ENCODE measurements around the gene PDZK1.
A peak's percentile ranks its signal among the peaks of the same experiment; 100 is the strongest.

Gene PDZK1

GRCh38 chr1:145717833-145718232 lies 10.7 kb upstream of the PDZK1 start:
- TF ChIP-seq ZBTB7A (IDR thresholded peaks at IDR 0.05; ENCODE audit: low read depth) = no peak
- TF ChIP-seq CEBPB (IDR thresholded peaks at IDR 0.05) = no peak
- no peak for TF ChIP-seq TAF1 (IDR thresholded peaks at IDR 0.05; ENCODE audit: low read depth)
- no peak for TF ChIP-seq EP300 (IDR thresholded peaks at IDR 0.05; ENCODE audit: borderline replicate concordance)
- TF ChIP-seq EGR1 (IDR thresholded peaks at IDR 0.05) = no peak
- no peak for TF ChIP-seq FOXM1 (IDR thresholded peaks at IDR 0.05; ENCODE audit: borderline replicate concordance, low read depth)
- TF ChIP-seq YY1 (IDR thresholded peaks at IDR 0.05; ENCODE audit: low read depth) = no peak
- TF ChIP-seq MAX (IDR thresholded peaks at IDR 0.05) = no peak
- TF ChIP-seq NFIC (IDR thresholded peaks at IDR 0.05) = no peak
- no peak for TF ChIP-seq RAD21 (IDR thresholded peaks at IDR 0.05; ENCODE audit: low read depth)
- TF ChIP-seq, protein P1, sequence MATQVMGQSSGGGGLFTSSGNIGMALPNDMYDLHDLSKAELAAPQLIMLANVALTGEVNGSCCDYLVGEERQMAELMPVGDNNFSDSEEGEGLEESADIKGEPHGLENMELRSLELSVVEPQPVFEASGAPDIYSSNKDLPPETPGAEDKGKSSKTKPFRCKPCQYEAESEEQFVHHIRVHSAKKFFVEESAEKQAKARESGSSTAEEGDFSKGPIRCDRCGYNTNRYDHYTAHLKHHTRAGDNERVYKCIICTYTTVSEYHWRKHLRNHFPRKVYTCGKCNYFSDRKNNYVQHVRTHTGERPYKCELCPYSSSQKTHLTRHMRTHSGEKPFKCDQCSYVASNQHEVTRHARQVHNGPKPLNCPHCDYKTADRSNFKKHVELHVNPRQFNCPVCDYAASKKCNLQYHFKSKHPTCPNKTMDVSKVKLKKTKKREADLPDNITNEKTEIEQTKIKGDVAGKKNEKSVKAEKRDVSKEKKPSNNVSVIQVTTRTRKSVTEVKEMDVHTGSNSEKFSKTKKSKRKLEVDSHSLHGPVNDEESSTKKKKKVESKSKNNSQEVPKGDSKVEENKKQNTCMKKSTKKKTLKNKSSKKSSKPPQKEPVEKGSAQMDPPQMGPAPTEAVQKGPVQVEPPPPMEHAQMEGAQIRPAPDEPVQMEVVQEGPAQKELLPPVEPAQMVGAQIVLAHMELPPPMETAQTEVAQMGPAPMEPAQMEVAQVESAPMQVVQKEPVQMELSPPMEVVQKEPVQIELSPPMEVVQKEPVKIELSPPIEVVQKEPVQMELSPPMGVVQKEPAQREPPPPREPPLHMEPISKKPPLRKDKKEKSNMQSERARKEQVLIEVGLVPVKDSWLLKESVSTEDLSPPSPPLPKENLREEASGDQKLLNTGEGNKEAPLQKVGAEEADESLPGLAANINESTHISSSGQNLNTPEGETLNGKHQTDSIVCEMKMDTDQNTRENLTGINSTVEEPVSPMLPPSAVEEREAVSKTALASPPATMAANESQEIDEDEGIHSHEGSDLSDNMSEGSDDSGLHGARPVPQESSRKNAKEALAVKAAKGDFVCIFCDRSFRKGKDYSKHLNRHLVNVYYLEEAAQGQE (IDR thresholded peaks at IDR 0.05; ENCODE audit: low read depth) = no peak
- no peak for TF ChIP-seq CREB1 (IDR thresholded peaks at IDR 0.05; ENCODE audit: low read depth)
- TF ChIP-seq TEAD4 (IDR thresholded peaks at IDR 0.05) = no peak
- TF ChIP-seq TCF12 (IDR thresholded peaks at IDR 0.05; ENCODE audit: low read depth) = no peak
- no peak for TF ChIP-seq USF1 (IDR thresholded peaks at IDR 0.05)

DNA sequence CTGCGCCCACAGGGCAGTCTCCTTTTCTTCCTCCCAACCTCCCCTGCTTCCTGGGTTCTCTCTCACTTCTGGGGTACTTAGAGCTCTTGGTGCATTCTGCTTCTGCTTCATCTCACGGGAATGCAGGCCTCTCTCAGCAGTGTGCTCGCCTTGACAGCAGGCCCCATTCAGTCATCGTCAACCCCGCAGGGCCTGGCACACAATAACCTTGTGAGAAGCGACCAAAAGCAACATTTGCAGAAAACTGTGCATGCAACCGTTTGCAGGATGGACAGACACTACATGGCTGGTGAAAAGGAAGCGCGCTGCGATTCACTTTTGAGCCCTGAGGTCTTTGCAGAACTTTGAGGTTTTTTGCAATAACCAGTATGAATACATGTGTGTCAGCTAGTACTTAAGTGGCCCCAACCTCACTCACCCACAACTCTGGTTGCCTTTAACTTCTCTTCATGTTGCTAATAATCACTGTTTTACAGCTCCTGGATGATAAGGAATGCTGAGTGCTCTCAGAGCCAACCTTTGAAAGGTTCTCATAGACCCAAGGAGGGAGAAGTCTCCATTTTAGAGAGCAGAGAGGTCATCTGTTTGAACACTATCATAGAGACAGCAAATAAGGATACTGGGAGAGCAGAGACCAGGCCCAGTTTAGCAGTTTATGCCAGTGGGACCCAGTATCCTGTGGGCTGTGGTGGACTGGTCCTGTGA lies 9.6 kb upstream of the PDZK1 start:
- no peak for TF ChIP-seq TCF12 (IDR thresholded peaks at IDR 0.05; ENCODE audit: low read depth)
- TF ChIP-seq NFIC (IDR thresholded peaks at IDR 0.05) = no peak
- TF ChIP-seq RAD21 (IDR thresholded peaks at IDR 0.05; ENCODE audit: low read depth) = no peak
- no peak for TF ChIP-seq CEBPB (IDR thresholded peaks at IDR 0.05)
- no peak for TF ChIP-seq CREB1 (IDR thresholded peaks at IDR 0.05; ENCODE audit: low read depth)
- TF ChIP-seq, protein P1 (IDR thresholded peaks at IDR 0.05; ENCODE audit: low read depth) = no peak
- no peak for TF ChIP-seq YY1 (IDR thresholded peaks at IDR 0.05; ENCODE audit: low read depth)
- no peak for TF ChIP-seq TEAD4 (IDR thresholded peaks at IDR 0.05)
- no peak for TF ChIP-seq TAF1 (IDR thresholded peaks at IDR 0.05; ENCODE audit: low read depth)
- TF ChIP-seq USF1 (IDR thresholded peaks at IDR 0.05) = no peak
- TF ChIP-seq EGR1 (IDR thresholded peaks at IDR 0.05) = no peak
- no peak for TF ChIP-seq EP300 (IDR thresholded peaks at IDR 0.05; ENCODE audit: borderline replicate concordance)
- no peak for TF ChIP-seq MAX (IDR thresholded peaks at IDR 0.05)
- no peak for TF ChIP-seq FOXM1 (IDR thresholded peaks at IDR 0.05; ENCODE audit: borderline replicate concordance, low read depth)
- TF ChIP-seq ZBTB7A (IDR thresholded peaks at IDR 0.05; ENCODE audit: low read depth) = no peak

GRCh38 chr1:145714524-145715111 lies 7.5 kb upstream of the PDZK1 start:
- no peak for TF ChIP-seq YY1 (IDR thresholded peaks at IDR 0.05; ENCODE audit: low read depth)
- TF ChIP-seq EP300 (IDR thresholded peaks at IDR 0.05; ENCODE audit: borderline replicate concordance) = no peak
- no peak for TF ChIP-seq CREB1 (IDR thresholded peaks at IDR 0.05; ENCODE audit: low read depth)
- TF ChIP-seq TAF1 (IDR thresholded peaks at IDR 0.05; ENCODE audit: low read depth) = no peak
- no peak for TF ChIP-seq TCF12 (IDR thresholded peaks at IDR 0.05; ENCODE audit: low read depth)
- TF ChIP-seq CEBPB (IDR thresholded peaks at IDR 0.05) = no peak
- no peak for TF ChIP-seq USF1 (IDR thresholded peaks at IDR 0.05)
- TF ChIP-seq EGR1 (IDR thresholded peaks at IDR 0.05) = no peak
- no peak for TF ChIP-seq RAD21 (IDR thresholded peaks at IDR 0.05; ENCODE audit: low read depth)
- TF ChIP-seq MAX (IDR thresholded peaks at IDR 0.05) = no peak

GRCh38 chr1:145711213-145711651 lies 4.1 kb upstream of the PDZK1 start:
- TF ChIP-seq TCF12 (IDR thresholded peaks at IDR 0.05; ENCODE audit: low read depth) (peak; percentile 53; the same call in 1 of the 2 replicates), NFIC (IDR thresholded peaks at IDR 0.05) (peak; percentile 53), FOXM1 (IDR thresholded peaks at IDR 0.05; ENCODE audit: borderline replicate concordance, low read depth) (no peak), CEBPB (IDR thresholded peaks at IDR 0.05) (no peak), USF1 (IDR thresholded peaks at IDR 0.05) (0 out of 2 replicates have a peak, but pooled peaks have one; percentile 28), TEAD4 (IDR thresholded peaks at IDR 0.05) (peak; percentile 57), EP300 (IDR thresholded peaks at IDR 0.05; ENCODE audit: borderline replicate concordance) (peak; percentile 37; the same call in 1 of the 2 replicates)
